ENCODE results near the gene USHBP1.

The USHBP1 gene

DNA sequence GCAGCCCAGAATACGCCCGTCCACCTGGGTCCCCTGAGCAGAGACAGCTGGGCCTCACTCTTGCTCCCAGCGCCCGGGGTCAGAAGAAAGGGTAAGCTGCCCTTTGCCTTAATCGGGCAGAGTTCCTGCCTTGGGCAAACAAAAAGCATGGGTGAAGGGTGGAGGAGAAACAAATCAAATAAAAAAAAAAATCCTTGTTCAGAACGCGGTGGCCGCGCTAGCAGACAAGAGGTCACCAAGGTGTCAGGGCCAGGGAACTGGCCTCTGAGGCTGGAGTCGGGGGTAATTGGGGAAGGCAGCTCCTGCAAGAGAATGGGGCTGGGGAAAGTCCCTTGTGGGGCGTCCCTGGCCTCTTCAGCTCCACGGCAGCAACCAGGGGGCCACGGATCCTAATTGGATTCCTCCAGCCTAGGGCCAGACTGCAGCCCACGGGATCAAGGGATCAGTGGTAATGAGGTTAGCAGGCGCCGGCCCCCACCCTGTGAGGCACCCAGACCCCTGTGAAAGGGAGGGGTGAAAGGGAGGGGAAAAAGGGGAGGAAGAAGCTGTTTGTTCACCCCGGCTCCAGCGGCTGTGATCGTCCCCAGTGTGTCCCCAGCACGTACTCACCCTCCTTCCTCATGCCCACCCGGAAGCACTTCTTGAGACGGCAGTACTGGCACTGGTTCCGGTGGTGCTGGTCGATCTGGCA is 24.3 kb downstream of the USHBP1 start:
- no peak for DNase-seq (ENCODE audit: low spot score)

DNA sequence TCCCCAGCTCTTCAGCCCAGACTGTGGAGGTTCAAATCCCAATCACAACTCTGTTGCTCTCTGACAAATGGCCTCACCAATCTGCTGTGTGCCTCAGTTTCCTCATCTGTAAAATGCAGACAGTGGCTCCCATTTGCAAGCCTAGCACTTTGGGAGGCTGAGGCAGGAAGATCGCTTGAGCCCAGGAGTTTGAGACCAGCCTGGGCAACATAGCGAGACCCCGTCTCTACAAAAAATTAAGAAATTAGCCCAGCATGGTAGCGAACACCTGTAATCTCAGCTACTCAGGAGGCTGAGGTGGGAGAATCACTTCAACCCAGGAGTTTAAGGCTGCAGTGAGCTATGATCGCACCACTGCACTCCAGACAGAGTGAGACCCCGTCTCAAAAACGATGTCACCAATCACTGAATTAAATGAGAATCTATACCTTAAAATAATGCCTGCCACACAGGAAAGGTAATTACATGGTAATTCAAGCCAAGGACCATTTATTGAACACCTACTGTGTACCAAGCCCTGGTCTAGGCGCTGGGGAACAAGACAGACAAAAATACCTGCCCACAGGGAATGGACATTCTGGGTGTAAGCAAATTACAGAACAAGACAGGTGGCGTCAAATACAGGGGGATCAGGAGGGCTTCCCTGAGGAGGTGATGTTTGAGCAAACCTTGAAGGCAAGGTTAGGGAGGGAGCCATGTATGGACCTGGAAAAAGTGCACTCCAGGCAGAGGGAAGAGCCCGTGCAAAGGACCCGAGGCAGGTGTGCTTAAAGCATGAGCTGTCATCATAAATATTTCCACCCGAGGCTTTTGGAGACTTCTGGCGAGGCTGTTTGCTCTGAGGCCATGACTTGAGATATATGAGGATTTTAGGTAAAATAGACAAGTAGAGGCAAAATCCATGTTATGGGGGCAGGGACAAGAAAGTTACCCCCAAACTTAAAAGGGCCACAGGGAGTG is 26.5 kb downstream of the USHBP1 start:
- no peak for DNase-seq (ENCODE audit: low spot score)

DNA sequence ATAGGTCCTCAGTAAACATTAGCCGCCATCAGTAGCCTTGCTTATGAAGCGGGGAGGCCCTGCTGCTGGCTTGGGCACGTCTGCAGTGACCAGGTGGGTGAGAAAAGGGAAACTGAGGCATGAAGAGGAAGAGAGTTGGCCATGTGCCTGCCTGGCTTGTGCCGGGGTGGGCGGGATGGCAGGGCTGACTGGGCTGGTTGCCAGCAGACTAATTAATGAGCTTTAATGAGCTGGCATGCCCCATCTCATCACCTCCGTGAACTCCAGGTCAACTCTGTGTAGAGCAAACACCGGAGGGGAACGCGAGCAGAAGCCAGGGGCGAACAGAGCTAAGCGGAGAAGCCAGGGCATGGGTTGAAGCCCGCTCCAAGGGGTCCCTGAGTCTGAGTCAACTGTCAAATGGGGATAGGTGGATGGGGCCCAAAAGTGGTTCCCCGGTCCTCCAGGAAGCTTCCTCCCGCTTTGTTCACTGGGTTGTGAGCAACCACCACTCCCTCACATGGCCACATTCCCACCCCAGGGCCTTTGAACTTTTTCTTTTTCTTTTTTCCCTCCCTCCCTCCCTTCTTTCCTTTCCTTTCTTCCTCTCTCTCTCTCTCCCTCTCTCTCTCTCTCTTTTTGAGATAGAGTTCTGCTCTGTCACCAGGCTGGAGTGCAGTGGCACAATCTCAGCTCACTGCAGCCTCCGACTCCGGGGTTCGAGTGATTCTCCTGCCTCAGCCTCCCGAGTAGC is 27.6 kb downstream of the USHBP1 start:
- DNase-seq (ENCODE audit: low spot score) = no peak

DNA sequence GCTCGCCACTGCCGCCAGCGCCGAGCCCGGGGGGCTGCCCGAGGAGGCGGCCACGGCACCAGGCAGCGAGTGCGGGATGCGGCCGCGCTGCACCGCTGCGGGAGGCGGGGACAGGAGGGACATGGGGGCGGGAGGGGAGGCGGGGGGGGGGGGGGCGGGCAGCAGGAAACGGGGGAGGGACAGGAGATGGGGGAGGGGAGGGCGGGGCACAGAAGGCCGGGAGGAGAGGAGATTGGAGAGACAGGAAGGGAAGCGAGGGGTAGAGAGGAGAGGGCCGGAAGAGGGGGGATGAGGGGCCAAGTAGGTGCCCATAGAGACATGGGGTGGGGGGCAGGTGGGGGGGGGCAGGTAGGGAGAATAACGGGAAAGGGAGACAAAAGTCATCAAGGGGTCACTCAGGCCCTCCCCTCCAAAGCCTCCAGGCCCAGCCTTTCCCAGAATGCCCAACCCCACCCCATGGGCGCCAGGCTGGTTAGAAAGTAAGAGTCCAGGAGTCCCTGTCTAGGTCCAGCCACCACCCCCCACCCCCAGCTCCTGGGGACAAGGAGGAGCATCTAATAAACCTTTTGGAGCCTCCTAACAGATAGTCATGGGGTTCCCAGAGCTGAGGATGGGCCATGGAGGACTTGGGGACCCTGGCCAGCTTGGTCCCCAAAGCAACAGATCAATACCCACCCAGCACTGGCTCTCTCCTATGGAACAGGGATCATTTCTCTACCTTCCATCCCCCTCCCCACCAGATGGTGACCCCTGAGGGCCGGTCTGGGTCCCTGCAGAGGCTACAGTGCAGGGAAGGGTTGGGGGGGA is 28.4 kb downstream of the USHBP1 start:
- no peak for DNase-seq (ENCODE audit: low spot score)

DNA sequence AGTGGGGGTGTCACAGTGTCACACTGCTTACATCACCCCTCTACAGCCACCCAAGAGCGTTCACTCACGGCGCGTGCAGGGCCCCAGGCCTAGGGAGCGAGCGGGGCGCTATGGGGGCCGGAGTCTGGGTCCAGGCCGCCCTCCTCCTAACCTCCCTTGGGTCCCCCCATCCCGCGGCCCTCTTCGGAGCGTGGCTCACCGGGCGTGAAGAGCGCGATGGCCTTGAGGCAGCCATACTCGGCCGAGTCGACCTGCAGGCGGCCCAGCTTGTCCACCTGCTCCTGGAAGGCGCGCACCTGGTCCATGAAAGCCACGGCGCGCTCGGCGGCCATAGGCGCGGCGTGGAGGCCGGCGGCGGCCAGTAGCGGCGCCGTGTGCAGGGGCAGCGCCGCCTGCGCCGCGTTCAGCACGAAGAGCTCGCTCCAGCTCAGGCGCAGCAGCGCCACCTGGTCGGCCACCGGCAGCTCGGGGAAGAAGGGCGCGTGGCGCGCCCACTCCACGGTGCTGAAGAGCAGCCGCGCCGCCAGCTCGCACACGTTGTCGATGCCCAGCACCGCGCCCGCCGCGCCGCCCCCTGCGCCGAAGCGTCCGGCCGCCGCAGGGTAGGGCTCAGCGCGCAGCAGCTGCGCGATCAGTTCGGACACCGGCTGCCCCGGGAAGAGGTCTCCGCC is 29.1 kb downstream of the USHBP1 start:
- DNase-seq (ENCODE audit: low spot score) = no peak

DNA sequence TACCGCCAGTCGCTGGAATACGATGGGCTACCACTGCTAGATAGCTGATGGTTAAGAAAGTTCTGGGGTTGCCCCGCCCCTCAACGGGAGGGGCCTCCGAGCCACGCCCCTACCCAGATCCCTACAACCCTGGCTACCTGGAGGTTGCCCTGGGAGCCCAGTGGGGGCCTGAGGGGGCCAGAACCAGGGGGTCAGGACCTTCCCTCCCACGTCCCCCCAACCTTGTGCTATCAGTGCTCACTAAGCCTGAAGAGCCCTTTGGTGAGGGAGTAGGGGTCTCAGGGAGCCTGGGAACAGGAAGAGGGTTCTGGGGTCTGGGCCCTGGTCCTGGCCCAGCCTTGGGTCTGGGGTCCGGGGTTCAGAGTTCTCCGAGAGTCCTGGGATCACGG is 29.6 kb downstream of the USHBP1 start:
- peak; percentile 59 for DNase-seq (ENCODE audit: low spot score)

DNA sequence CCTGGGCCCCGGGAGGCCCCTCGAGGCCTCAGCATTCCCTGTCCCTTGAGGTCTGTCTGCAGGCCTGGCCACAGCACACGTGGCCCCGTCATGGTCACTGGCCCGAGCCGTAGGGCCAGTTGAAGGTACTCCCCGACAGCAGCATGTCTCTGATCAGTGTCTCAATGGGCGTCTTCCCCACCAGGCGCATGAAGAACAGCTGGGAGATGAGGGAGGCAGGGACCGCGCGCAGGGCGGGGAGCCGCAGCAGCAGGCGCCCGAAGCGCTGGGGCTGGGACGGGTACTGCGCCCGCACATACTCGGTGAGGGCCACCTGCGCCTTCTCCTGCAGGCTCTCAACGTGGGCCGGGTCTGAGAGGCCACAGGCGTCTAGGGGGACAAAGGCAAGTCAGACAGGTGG is 32.3 kb downstream of the USHBP1 start:
- DNase-seq (ENCODE audit: low spot score) = no peak

DNA sequence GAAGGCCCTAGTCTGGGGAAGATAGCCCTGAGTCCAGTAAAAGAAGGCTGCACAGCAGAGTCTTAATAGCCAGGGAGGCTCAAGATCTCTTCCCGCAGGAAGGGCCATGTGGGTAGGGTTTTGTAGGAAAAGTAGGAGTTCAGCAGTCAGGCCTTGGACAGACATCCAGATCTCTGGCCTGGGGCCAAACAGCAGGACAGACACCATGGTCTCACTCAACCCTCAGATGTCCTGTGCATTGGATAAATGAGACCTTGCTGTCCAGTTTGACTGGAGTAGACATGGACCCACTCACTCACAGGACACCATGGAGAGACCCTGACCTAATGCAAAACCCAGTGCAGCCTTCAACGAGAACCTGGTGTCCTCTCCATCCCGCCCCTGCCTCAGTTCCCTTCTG is 34.7 kb downstream of the USHBP1 start:
- no peak for DNase-seq (ENCODE audit: low spot score)

DNA sequence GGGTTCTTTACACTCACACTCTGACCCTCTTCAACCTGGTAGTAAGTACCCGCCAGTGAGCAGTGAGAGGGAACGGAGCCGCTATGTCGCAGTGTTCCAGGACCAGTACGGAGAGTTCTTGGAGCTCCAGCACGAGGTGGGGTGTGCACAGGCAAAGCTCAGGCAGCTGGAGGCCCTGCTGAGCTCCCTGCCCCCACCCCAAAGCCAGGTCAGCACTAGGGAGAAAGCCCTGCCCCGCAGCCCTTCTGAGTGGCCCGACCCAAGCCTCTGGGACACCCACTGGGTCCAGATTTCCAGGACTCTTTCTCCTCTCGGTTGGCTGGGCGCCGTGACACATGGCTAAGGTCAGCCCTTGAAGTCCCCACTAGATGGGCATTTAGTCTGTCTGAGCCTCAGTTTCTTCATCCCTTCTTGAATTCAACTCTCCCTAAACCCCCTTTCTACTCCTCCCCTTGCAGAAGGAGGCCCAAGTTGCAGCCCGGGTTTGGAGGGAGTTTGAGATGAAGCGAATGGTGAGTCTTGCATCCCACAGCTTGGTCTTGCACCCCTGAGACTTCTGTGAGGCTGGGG is 36.7 kb downstream of the USHBP1 start:
- no peak for DNase-seq (ENCODE audit: low spot score)

DNA sequence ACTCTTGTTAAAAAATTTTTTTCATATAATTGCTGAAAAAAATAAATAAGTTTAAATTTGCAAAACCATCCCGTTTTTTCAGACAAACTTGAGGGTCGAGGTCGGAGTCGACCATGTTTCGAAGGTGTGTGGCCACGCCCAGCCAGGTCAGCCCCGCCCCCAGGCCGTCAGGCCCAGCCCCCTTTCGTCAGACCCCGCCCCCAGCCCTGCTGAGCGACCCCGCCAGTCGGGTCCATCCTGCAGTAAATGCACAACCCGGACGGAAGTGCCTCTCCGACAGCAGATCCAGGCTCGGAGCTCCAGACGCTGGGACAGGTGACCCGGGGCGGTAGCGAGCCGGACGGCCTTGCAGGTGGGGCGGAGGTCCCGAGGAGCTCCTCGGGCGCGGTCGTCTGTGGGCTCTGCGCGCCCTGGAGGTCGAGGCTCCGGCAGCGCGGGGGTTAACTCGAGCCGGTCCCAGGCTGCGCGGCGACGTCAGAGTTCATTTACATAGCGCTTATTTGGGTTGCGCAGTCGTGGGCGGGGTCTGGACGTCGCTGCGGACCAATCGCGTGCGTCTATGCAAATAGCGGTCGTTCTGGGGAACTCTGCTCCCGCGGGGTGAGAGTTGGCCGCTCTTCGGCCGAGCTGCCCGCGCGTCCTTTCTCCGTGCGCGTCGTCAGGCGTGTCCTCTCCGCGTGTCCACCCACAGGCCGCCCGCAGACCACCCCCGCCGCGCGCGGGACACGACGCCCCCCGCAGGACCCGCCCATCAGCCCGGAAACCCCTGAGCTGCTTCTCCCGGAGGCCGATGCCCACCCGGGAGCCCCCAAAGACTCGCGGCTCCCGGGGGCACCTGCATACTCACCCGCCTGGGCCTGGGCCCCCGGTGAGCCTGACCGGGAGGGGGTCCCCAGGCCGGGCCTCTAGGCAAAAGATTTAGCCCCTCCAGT is 38.3 kb downstream of the USHBP1 start, which contains the start of gene OCEL1:
OCEL1 (plus strand) TSS at position 225 of the 932 bp plus-strand sequence; CDS start at position 247, 22 bp downstream.
- DNase-seq (ENCODE audit: low spot score) = peak; percentile 99

DNA sequence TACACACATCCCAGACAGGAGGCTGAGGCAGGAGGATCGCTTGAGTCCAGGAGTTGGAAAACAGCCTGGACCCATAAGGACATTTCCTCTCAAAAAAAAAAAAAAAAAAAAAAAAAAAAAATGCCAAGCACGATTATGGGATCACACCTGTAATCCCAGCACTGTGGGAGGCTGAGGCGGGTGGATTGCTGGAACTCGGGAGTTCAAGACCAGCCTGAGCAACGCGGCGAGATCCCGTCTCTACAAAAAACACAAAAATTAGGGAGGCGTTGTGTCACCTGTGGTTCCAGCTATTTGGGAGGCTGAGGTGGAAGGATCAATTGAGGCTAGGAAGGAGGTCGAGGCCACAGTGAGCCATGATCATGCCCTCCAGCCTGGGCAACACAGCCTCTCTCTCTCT is 39.5 kb downstream of the USHBP1 start:
- no peak for DNase-seq (ENCODE audit: low spot score)

DNA sequence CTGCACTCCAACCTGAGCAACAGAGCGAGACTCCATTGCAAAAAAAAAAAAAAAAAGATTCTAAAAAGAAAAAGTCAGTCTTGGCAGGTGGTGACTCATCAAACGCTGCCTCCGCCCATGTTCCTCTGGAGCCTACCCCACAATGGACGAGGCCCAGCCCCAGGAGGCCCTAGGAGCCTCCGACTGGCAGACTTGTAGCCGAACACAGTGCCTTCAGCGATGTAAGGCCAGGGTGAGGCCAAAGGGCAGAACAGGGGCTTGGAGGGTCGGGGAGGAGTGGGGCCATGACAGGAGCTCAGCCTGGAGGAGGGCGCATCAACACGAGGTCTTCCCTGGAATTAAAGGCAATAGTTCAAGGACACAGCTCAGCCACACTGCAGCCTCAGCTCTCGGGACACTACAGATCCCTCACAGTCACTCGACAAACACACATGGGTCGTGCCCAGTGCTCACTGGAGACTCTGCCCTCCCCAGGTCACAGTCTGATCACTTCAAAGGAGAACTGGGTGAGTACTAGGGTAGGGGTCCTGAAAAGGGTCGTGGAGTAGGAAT is 44.3 kb downstream of the USHBP1 start:
- DNase-seq (ENCODE audit: low spot score) = peak; percentile 56

DNA sequence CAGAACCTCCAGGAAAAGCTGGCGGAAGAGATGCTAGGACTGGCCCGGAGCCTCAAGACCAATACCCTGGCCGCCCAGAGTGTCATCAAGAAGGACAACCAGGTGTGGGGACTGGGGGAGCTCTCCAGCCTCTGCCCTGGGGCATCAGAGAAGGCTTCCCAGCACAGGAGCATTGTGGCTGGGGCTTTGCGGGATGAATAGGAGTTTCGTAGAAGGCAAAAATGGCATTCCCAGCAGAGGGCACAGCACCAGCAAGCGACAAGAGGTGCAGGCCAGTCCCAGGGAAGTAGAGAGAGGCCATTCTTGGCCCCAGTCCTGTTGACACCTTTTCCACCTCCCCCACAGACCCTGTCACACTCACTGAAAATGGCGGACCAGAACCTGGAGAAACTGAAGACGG is 45.3 kb downstream of the USHBP1 start:
- DNase-seq (ENCODE audit: low spot score) = no peak

DNA sequence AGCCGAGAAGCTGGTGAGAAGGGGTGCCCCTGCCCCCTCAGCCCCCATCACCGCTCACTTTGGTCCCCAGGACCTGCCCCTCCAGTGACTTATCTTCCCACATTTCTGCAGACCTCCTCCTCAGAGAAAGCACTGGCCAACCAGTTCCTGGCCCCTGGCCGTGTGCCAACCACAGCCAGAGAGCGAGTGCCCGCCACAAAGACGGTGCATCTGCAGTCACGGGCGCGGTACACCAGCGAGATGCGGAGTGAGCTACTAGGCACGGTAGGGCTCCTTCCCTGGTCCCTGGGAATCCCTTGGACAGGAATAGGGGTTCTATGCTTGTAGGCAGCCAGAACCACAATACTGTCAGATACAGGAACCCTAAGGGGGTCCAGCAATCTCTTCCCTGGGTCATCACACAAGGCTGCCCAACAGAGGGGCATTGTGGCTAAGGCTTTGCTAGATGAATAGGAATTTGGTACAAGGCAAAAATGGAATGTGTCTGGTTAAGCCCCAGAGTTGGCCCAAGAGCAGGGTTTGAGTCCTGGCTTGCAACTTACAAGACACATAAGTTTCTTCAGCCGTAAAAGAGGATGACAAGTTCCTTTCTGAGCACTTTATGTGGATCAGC is 48.4 kb downstream of the USHBP1 start:
- no peak for DNase-seq (ENCODE audit: low spot score)

DNA sequence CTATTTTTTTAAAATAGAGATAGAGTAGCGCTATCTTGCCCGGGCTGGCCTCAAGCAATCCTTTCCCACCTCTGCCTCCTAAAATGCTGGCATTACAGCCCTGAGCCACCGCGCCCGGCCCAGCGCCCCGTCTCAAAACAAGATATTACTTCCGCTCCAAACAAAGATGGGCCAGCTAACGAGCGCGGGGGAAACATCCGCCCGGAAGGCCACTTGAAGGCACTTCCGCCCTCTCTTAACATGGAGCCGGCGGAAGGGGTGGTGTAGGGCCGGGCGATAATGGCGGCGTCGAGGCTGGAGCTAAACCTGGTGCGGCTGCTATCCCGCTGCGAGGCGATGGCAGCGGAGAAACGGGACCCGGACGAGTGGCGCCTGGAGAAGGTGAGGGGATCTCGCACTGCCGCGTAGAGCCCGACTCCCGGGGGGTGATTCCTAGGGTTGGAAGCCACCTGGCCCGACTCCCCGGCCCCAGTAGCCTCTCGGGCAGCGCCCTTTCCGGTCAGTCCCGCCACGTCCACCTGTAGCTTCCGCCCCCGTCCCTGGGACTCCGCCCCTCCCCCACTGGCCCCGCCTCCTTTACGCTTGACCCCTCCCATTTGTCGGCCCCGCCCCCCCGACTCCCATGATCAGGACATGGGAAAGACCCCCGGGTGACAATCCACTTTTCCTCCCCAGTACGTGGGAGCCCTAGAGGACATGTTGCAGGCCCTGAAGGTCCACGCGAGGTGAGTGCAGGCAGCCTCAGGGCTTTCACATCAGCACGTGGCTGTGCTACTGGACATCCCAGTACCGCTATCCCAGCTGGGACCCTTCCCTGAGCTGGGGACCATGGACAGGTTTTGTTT is 49.2 kb downstream of the USHBP1 start, which contains the start of gene USE1:
USE1 (plus strand) TSS at position 231 of the 845 bp plus-strand sequence; CDS start at position 280, 49 bp downstream.
- peak; percentile 84 for DNase-seq (ENCODE audit: low spot score)

DNA sequence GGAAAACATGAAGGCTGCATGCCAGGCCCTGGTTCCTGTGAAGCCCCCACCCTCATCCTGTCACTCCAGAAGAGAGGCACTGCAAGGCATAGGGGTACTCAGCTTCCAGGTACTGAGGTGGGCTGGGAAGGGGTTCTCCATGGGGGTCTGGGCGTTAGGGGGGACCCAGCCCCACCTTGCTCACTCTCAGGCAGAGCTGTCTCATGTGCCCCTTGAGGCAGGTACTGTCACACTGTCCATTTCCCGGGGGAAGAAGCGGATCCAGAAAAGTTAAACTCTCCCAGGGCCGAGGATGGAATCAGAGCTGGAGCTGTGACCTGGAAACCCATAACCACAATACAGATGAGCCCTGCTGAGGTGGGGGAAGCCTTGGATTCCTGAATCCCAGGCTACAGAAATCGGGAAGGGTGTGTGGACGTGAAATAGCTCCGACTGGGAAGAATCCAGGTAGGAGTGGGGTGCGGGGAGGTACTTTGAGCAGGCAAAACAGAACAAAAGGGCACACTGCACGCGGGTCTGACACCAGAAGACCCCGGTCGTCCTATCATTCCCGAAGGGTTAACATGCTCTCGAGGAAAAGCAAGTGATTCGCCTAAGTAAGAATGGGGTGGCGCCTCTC is 49.9 kb downstream of the USHBP1 start:
- no peak for DNase-seq (ENCODE audit: low spot score)

DNA sequence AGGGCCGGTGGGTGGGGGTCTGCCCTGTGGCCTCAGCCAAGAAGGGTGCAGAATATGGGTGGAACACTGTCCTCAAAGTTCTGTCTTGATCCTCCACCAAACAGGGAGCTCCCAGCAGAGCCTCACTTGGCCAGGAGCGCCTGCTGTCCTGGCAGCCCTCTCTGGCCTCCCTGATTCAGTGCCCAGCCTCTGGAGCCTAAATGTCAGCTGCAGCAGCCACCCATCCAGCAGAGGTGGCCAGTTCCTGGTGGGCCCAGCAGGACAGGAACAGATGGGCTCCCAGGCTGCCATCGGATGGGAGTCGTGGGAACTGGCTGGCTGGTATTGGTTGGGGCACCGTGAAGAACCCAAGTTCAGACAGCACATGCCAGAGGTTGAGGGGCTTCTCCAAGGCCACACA is 51.2 kb downstream of the USHBP1 start:
- no peak for DNase-seq (ENCODE audit: low spot score)
